Lower leg skin (tissue), 3 donors: ENCODE results near the gene MMP24.
"Not testable (repeated sequence)": the region's sequence is repeated elsewhere in the genome, so short reads cannot be mapped to it uniquely, and the experiment has no call there.

Experiments
- CTCF ChIP-seq, 3 donors: fragments of 450-650 bp; IDR thresholded peaks; one replicate each; pipeline ENCODE4 v1.5.1; 2016; ENCODE audit warnings: antibody characterized with exemption in 3 of 3, mild to moderate bottlenecking in 3 of 3, moderate library complexity in 2 of 3
- POLR2A ChIP-seq, 2 donors: fragments of 450-650 bp; IDR thresholded peaks; one replicate each; pipeline ENCODE4 v1.6.1; 2016 to 2017; ENCODE audit warnings: antibody characterized with exemption in 2 of 2, mild to moderate bottlenecking in 1 of 2, moderate library complexity in 1 of 2

- not testable (repeated sequence) for TF ChIP-seq CTCF, POLR2A (IDR thresholded peaks at IDR 0.05)
Observed at GRCh38 chr20:35262731-35263531, 36.4 kb downstream of the MMP24 start.
